Panc1 (cell line): ENCODE results near the gene NIPAL1. TPM values are rescaled to one million over a fixed set of nuclear protein-coding genes. Genes with fewer than 3 reads are reported as not detected.

Experiments
- ATAC-seq: fragments of 200-7000 bp; cut with Tn5 transposase; 2 replicates; pipeline ENCODE4 v1.9.1; 2020; ENCODE audit warnings: mild to moderate bottlenecking, moderate library complexity
- BruUV-seq: library from RNA; stranded (reverse); fragments of 400-500 nt; replicated peaks from 2 replicates; lab custom pipeline; 2021; lab: Mats Ljungman, UMichigan
- CTCF ChIA-PET: fragments of 300-600 bp; sonication (Branson Sonifier 250); formaldehyde crosslinking; loops from one replicate; lab custom pipeline; 2022; ENCODE audit warnings: antibody characterized with exemption; lab: Charles Lee
- POLR2A ChIA-PET: fragments of 300-600 bp; sonication (Branson Sonifier 250); formaldehyde crosslinking; loops from one replicate; lab custom pipeline; 2022; ENCODE audit warnings: antibody characterized with exemption; lab: Charles Lee
- DNase-seq: peaks from one replicate; pipeline ENCODE4 v3.0.0-alpha.2; 2010; ENCODE audit warnings: low read depth, low spot score
- H3K27ac ChIP-seq: 2 replicates; pipeline ENCODE4 v1.5.1; 2011; ENCODE audit warnings: mild to moderate bottlenecking, low read length, inconsistent platforms
- H3K27me3 ChIP-seq: fragments of 200-500 bp; sonication (Bioruptor generic); 2 replicates; pipeline ENCODE4 v1.6.0; 2014; ENCODE audit warnings: low read length, inconsistent platforms; ENCODE audit not compliant: control insufficient read depth, insufficient read depth
- H3K36me3 ChIP-seq: fragments of 200-500 bp; sonication (Bioruptor generic); 2 replicates; pipeline ENCODE4 v1.5.1; 2014; ENCODE audit warnings: inconsistent platforms, mild to moderate bottlenecking, low read length, moderate library complexity; ENCODE audit not compliant: control insufficient read depth, insufficient read depth
- H3K4me1 ChIP-seq: 2 replicates; pipeline ENCODE4 v1.5.1; 2011; ENCODE audit warnings: inconsistent platforms, mild to moderate bottlenecking, low read length, moderate library complexity; ENCODE audit not compliant: control insufficient read depth, insufficient read depth
- H3K4me3 ChIP-seq, 2 experiments: 2 replicates each; pipeline ENCODE4 v1.5.1; 2011 to 2012; ENCODE audit warnings: low read depth in 2 of 2, low read length in 2 of 2, mild to moderate bottlenecking in 2 of 2, inconsistent platforms in 1 of 2, moderate library complexity in 1 of 2
- H3K9me3 ChIP-seq: fragments of 200-500 bp; sonication (Bioruptor generic); 2 replicates; pipeline ENCODE4 v1.5.1; 2014; ENCODE audit warnings: low read depth, mild to moderate bottlenecking, inconsistent platforms, low read length, moderate library complexity; ENCODE audit not compliant: control insufficient read depth, insufficient read depth
- CTCF ChIP-seq: fragments of 450-650 bp; IDR thresholded peaks from 2 replicates; pipeline ENCODE4 v1.5.1; 2017; ENCODE audit warnings: mild to moderate bottlenecking
- POLR2AphosphoS5 ChIP-seq: IDR thresholded peaks from 2 replicates; pipeline ENCODE4 v1.6.1; 2012; ENCODE audit warnings: mild to moderate bottlenecking, low read depth, low read length, moderate library complexity
- REST ChIP-seq, 2 experiments: IDR thresholded peaks; 2 replicates each; pipeline ENCODE4 v1.6.1; 2011 to 2012; ENCODE audit warnings: low read depth in 2 of 2, control low read depth in 1 of 2, low read length in 1 of 2, mild to moderate bottlenecking in 1 of 2, moderate library complexity in 1 of 2; ENCODE audit not compliant: insufficient read depth in 1 of 2
- SIN3A ChIP-seq: IDR thresholded peaks from 2 replicates; pipeline ENCODE4 v1.6.1; 2012; ENCODE audit warnings: low read depth, mild to moderate bottlenecking, low read length, moderate library complexity, borderline replicate concordance; ENCODE audit not compliant: insufficient read depth
- TCF7L2 ChIP-seq: IDR thresholded peaks from 2 replicates; pipeline ENCODE4 v1.6.1; 2011; ENCODE audit warnings: mild to moderate bottlenecking, low read depth, low read length, inconsistent platforms
- in situ Hi-C: cut with HindIII; loops from 2 replicates; pipeline ENCODE4 v1.10.0; 2016; ENCODE audit warnings: low sequenced_read_pairs, low pct_unique_long_range_greater_than_20kb
- intact Hi-C: fragments of 100-400 bp; cut with micrococcal nuclease; formaldehyde crosslinking; loops from one replicate; pipeline ENCODE4 v1.10.0; 2022; ENCODE audit not compliant: unreplicated experiment
- total RNA-seq: library from RNA; stranded (reverse); gene quantifications from one replicate; pipeline ENCODE4 v1.2.1, GENCODE V29; 2021; ENCODE audit not compliant: unreplicated experiment

NIPAL1 gene
- total RNA-seq, 1 experiment from 2014 or later, result 0.82 TPM

GRCh38 chr4:48022192-48022799, 5.7 kb downstream of the NIPAL1 start:
- no peaks in the 10 kb centered on the region for H3K36me3 ChIP-seq
- DNase-seq (no peak), ATAC-seq (no peak)
- no peaks in the 10 kb centered on the region for H3K4me1 ChIP-seq
- H3K27ac ChIP-seq, result no peak overlapping the region
- H3K27me3 ChIP-seq, result no peaks in the 10 kb centered on the region
- CTCF ChIA-PET, result no interaction called here
- POLR2A ChIA-PET, result no interaction called here
- no peaks in the 10 kb centered on the region for H3K9me3 ChIP-seq
- no peak overlapping the region for H3K4me3 ChIP-seq
- BruUV-seq, result no TSS peak
- intact Hi-C loops, result no loop called here
- in situ Hi-C loops, result no loop called here
- TF ChIP-seq SIN3A (no peak), POLR2AphosphoS5 (no peak), CTCF (no peak), REST (IDR thresholded peaks at IDR 0.05; ENCODE audit: insufficient read depth in 1 of 2, low read depth in 2 of 2, low read length in 1 of 2) (no peak), TCF7L2 (no peak)

- no peak for TF ChIP-seq SIN3A
- TF ChIP-seq CTCF, result no peak
- no peak for TF ChIP-seq REST (IDR thresholded peaks at IDR 0.05; ENCODE audit: insufficient read depth in 1 of 2, low read depth in 2 of 2, low read length in 1 of 2)
- no peak for TF ChIP-seq POLR2AphosphoS5
- no peak for TF ChIP-seq TCF7L2
- no peaks in the 10 kb centered on the region for H3K27me3 ChIP-seq
- H3K4me1 ChIP-seq, result no peaks in the 10 kb centered on the region
- H3K9me3 ChIP-seq, result no peaks in the 10 kb centered on the region
- no TSS peak for BruUV-seq
- in situ Hi-C loops (no loop called here), intact Hi-C loops (no loop called here)
- POLR2A ChIA-PET, result no interaction called here
- no peak for ATAC-seq
- H3K4me3 ChIP-seq, result no peak overlapping the region
- H3K27ac ChIP-seq, result no peak overlapping the region
- CTCF ChIA-PET, result no interaction called here
- DNase-seq, result no peak
- no peaks in the 10 kb centered on the region for H3K36me3 ChIP-seq
Measured at GRCh38 chr4:48024522-48024921, 8.0 kb downstream of the NIPAL1 start.
